ENCODE measurements around the gene FAM217A.

GRCh38 chr6:4107873-4108272 is 28.9 kb upstream of the FAM217A start:
- TF ChIP-seq POLR2A (IDR thresholded peaks at IDR 0.05): no peak
- TF ChIP-seq, protein P1, sequence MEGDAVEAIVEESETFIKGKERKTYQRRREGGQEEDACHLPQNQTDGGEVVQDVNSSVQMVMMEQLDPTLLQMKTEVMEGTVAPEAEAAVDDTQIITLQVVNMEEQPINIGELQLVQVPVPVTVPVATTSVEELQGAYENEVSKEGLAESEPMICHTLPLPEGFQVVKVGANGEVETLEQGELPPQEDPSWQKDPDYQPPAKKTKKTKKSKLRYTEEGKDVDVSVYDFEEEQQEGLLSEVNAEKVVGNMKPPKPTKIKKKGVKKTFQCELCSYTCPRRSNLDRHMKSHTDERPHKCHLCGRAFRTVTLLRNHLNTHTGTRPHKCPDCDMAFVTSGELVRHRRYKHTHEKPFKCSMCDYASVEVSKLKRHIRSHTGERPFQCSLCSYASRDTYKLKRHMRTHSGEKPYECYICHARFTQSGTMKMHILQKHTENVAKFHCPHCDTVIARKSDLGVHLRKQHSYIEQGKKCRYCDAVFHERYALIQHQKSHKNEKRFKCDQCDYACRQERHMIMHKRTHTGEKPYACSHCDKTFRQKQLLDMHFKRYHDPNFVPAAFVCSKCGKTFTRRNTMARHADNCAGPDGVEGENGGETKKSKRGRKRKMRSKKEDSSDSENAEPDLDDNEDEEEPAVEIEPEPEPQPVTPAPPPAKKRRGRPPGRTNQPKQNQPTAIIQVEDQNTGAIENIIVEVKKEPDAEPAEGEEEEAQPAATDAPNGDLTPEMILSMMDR (IDR thresholded peaks at IDR 0.05): no peak

Data from adrenal gland (tissue), 5 donors.